B cell (primary cell): ENCODE results near the gene NUBPL. TPM values are rescaled to one million over a fixed set of nuclear protein-coding genes. Genes with fewer than 3 reads are reported as not detected.
"Not testable (repeated sequence)": the region's sequence is repeated elsewhere in the genome, so short reads cannot be mapped to it uniquely, and the experiment has no call there.

Experiments
- ATAC-seq: fragments of 200-7000 bp; cut with Tn5 transposase; one replicate; pipeline ENCODE4 v1.10.0; 2021; ENCODE audit warnings: low read depth, mild to moderate bottlenecking, moderate number of reproducible peaks, moderate library complexity
- CTCF ChIA-PET: fragments of 350-600 bp; sonication (Branson Sonifier 250); formaldehyde crosslinking; loops from one replicate; lab custom pipeline; 2021; ENCODE audit warnings: antibody characterized with exemption, inconsistent platforms; lab: Charles Lee
- POLR2A ChIA-PET: fragments of 350-600 bp; sonication (Branson Sonifier 250); formaldehyde crosslinking; loops from one replicate; lab custom pipeline; 2021; ENCODE audit warnings: antibody characterized with exemption; lab: Charles Lee
- DNase-seq: peaks from one replicate; pipeline ENCODE4 v3.0.0; 2013
- H2AFZ ChIP-seq: 2 replicates; pipeline ENCODE4 v1.6.1; 2012; ENCODE audit warnings: mild to moderate bottlenecking, low read depth, low read length; ENCODE audit not compliant: insufficient read depth, poor library complexity, severe bottlenecking
- H3K27ac ChIP-seq, 2 donors: 1 replicate in 1 of 2; 2 replicates in 1 of 2; pipeline ENCODE4 v1.5.1; 2012 to 2013; ENCODE audit warnings: low read length in 2 of 2, mild to moderate bottlenecking in 2 of 2, moderate library complexity in 1 of 2
- H3K27me3 ChIP-seq, 4 experiments: fragments of 200-600 bp in 1 of 4; sonication (generic) in 1 of 4; replicated peaks in 1 of 4; 1 replicate in 2 of 4; 2 replicates in 2 of 4; pipeline versions ENCODE4 v1.6.1 to v1.7.0; 2013 to 2016; ENCODE audit warnings: low read length in 3 of 4, mild to moderate bottlenecking in 2 of 4, mixed read lengths in 1 of 4, moderate library complexity in 1 of 4; ENCODE audit not compliant: insufficient read depth in 4 of 4, control insufficient read depth in 3 of 4; ENCODE audit errors: control extremely low read depth in 1 of 4
- H3K36me3 ChIP-seq, 2 experiments: replicated peaks in 1 of 2; 1 replicate in 1 of 2; 2 replicates in 1 of 2; pipeline versions ENCODE4 v1.6.1 to v1.7.1; 2013; ENCODE audit warnings: low read length in 1 of 2; ENCODE audit not compliant: insufficient read depth in 2 of 2, control insufficient read depth in 1 of 2; ENCODE audit errors: control extremely low read depth in 1 of 2, extremely low read depth in 1 of 2
- H3K4me1 ChIP-seq, 2 donors: fragments of 200-600 bp in 1 of 2; sonication (generic) in 1 of 2; 1 replicate in 1 of 2; 2 replicates in 1 of 2; pipeline versions ENCODE4 v1.5.1 to v1.6.1; 2013 to 2017; ENCODE audit warnings: low read length in 2 of 2; ENCODE audit not compliant: control insufficient read depth in 2 of 2, insufficient read depth in 2 of 2
- H3K4me2 ChIP-seq: replicated peaks from 2 replicates; pipeline ENCODE3; 2012; ENCODE audit warnings: mild to moderate bottlenecking, low read depth, low read length; ENCODE audit not compliant: poor library complexity, severe bottlenecking
- H3K4me3 ChIP-seq, 5 experiments: fragments of 200-600 bp in 1 of 5; sonication (generic) in 1 of 5; 1 replicate in 3 of 5; 2 replicates in 2 of 5; pipeline versions ENCODE4 v1.5.1 to v1.7.0; 2011 to 2016; ENCODE audit warnings: low read length in 4 of 5, mild to moderate bottlenecking in 4 of 5, low read depth in 2 of 5, control low read depth in 1 of 5, moderate library complexity in 1 of 5; ENCODE audit not compliant: insufficient read depth in 1 of 5; ENCODE audit errors: control extremely low read depth in 1 of 5, extremely low read depth in 1 of 5
- H3K79me2 ChIP-seq: fragments of 200-600 bp; sonication (generic); one replicate; pipeline ENCODE4 v1.6.0; 2016; ENCODE audit warnings: low read length; ENCODE audit not compliant: control insufficient read depth, insufficient read depth
- H3K9ac ChIP-seq: fragments of 200-600 bp; sonication (generic); 2 replicates; pipeline ENCODE4 v1.6.1; 2017; ENCODE audit warnings: mild to moderate bottlenecking, low read length, moderate library complexity
- H3K9me3 ChIP-seq, 3 donors: one replicate each; pipeline versions ENCODE4 v1.6.1 to v1.7.1; 2013; ENCODE audit warnings: low read length in 2 of 3; ENCODE audit not compliant: control insufficient read depth in 2 of 3, insufficient read depth in 1 of 3; ENCODE audit errors: control extremely low read depth in 1 of 3
- H4K20me1 ChIP-seq: 2 replicates; pipeline ENCODE4 v1.6.0; 2012; ENCODE audit warnings: mild to moderate bottlenecking, low read length; ENCODE audit not compliant: insufficient read depth, control insufficient read depth, poor library complexity, severe bottlenecking
- H3K27ac Mint-ChIP-seq: one replicate; pipeline ENCODE4 v1.8.0; 2021; ENCODE audit warnings: mixed read lengths
- H3K27me3 Mint-ChIP-seq: one replicate; pipeline ENCODE4 v1.8.0; 2021; ENCODE audit warnings: mixed read lengths
- H3K4me1 Mint-ChIP-seq: one replicate; pipeline ENCODE4 v1.8.0; 2021; ENCODE audit warnings: mixed read lengths
- H3K4me3 Mint-ChIP-seq: one replicate; pipeline ENCODE4 v1.8.0; 2021; ENCODE audit warnings: mixed read lengths
- H3K9me3 Mint-ChIP-seq: one replicate; pipeline ENCODE4 v1.8.0; 2022; ENCODE audit warnings: mixed read lengths; ENCODE audit not compliant: insufficient read depth
- EZH2 ChIP-seq: IDR thresholded peaks from 2 replicates; pipeline ENCODE4 v1.6.1; 2012; ENCODE audit warnings: borderline replicate concordance, low read depth, mild to moderate bottlenecking, moderate library complexity, low read length; ENCODE audit not compliant: insufficient read depth, poor library complexity, severe bottlenecking
- WGBS: methylation state at CpG from one replicate; pipeline ENCODE4 v1.1.5; 2013; ENCODE audit warnings: missing lambda C conversion rate; ENCODE audit not compliant: insufficient coverage; 5-methylcytosine and 5-hydroxymethylcytosine counted together
- intact Hi-C: fragments of 100-400 bp; cut with micrococcal nuclease; formaldehyde crosslinking; loops from one replicate; pipeline ENCODE4 v1.10.0; 2022
- polyA plus RNA-seq: library from polyadenylated mRNA; depleted of rRNA; stranded (reverse); fragments of >200 nt; gene quantifications from 2 replicates; pipeline ENCODE4 v1.2.3, GENCODE V29; 2012
- total RNA-seq, 2 donors: library from RNA; stranded (reverse); fragments of 120-200 nt in 1 of 2; gene quantifications; 1 replicate in 1 of 2; 2 replicates in 1 of 2; pipeline versions ENCODE4 v1.2.3 to v1.2.4, GENCODE V29; 2013 to 2022
- TF ChIP-seq, protein P1 (sequence below): fragments of 200-600 bp; IDR thresholded peaks from one replicate; pipeline ENCODE4 v1.8.0; 2022; ENCODE audit warnings: antibody characterized with exemption, mild to moderate bottlenecking

The NUBPL gene
- total and polyA plus RNA-seq, 2 donors (not counting 1 experiment from before 2014, with no cell fraction given), result 1.9 to 14.2 TPM

GRCh38 chr14:31813724-31814490 lies 252.7 kb downstream of the NUBPL start:
- POLR2A ChIA-PET, H3K4me2 ChIP-seq, H3K79me2 ChIP-seq, H4K20me1 ChIP-seq, intact Hi-C loops, H3K4me1 ChIP-seq, H3K27me3 Mint-ChIP-seq, H3K36me3 ChIP-seq, CTCF ChIA-PET, DNase-seq, H3K4me1 Mint-ChIP-seq, H3K9me3 Mint-ChIP-seq, ATAC-seq, H2AFZ ChIP-seq, H3K4me3 Mint-ChIP-seq, H3K4me3 ChIP-seq, H3K27me3 ChIP-seq, H3K9ac ChIP-seq, H3K27ac Mint-ChIP-seq, H3K27ac ChIP-seq: not testable (repeated sequence)
- WGBS, result no CpG with 5 or more reads among the region's 2 CpGs
- H3K9me3 ChIP-seq, result peaks cover 0 to 13% (median 1%) of the 10 kb centered on the region in 3 donors

- no peak for DNase-seq
- no peak overlapping the region for H3K27ac Mint-ChIP-seq
- intact Hi-C loops, result no loop called here
- no peak overlapping the region for H3K4me2 ChIP-seq
- ChIA-PET CTCF (no interaction called here), POLR2A (no interaction called here)
- no peak for TF ChIP-seq EZH2
- TF ChIP-seq, protein P1, sequence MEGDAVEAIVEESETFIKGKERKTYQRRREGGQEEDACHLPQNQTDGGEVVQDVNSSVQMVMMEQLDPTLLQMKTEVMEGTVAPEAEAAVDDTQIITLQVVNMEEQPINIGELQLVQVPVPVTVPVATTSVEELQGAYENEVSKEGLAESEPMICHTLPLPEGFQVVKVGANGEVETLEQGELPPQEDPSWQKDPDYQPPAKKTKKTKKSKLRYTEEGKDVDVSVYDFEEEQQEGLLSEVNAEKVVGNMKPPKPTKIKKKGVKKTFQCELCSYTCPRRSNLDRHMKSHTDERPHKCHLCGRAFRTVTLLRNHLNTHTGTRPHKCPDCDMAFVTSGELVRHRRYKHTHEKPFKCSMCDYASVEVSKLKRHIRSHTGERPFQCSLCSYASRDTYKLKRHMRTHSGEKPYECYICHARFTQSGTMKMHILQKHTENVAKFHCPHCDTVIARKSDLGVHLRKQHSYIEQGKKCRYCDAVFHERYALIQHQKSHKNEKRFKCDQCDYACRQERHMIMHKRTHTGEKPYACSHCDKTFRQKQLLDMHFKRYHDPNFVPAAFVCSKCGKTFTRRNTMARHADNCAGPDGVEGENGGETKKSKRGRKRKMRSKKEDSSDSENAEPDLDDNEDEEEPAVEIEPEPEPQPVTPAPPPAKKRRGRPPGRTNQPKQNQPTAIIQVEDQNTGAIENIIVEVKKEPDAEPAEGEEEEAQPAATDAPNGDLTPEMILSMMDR, result no peak
- H3K4me3 ChIP-seq, result no peak overlapping the region
- no peaks in the 10 kb centered on the region for H4K20me1 ChIP-seq
- no peak overlapping the region for H3K9ac ChIP-seq
- no peaks in the 10 kb centered on the region for H3K9me3 ChIP-seq
- no peaks in the 10 kb centered on the region for H3K79me2 ChIP-seq
- no peak overlapping the region for H2AFZ ChIP-seq
- no peaks in the 10 kb centered on the region for H3K27me3 ChIP-seq
- H3K4me1 ChIP-seq, result no peaks in the 10 kb centered on the region
- no peaks in the 10 kb centered on the region for H3K9me3 Mint-ChIP-seq
- no peaks in the 10 kb centered on the region for H3K36me3 ChIP-seq
- no peak for ATAC-seq
- no peaks in the 10 kb centered on the region for H3K4me1 Mint-ChIP-seq
- no peak overlapping the region for H3K4me3 Mint-ChIP-seq
- H3K27me3 Mint-ChIP-seq, result no peaks in the 10 kb centered on the region
- no peak overlapping the region for H3K27ac ChIP-seq
Observed at GRCh38 chr14:31819281-31819680, 258.1 kb downstream of the NUBPL start.
